Heart left ventricle (tissue), 16 donors: ENCODE results near the gene TXNDC15. TPM values are rescaled to one million over a fixed set of nuclear protein-coding genes. Genes with fewer than 3 reads are reported as not detected.
"Not testable (repeated sequence)": the region's sequence is repeated elsewhere in the genome, so short reads cannot be mapped to it uniquely, and the experiment has no call there.

ENCODE experiments used
- ATAC-seq, 4 donors: fragments of 200-7000 bp; cut with Tn5 transposase; one replicate each; pipeline ENCODE4 v1.9.1; 2020 to 2022; ENCODE audit warnings: moderate library complexity in 4 of 4, mild to moderate bottlenecking in 3 of 4, moderate number of reproducible peaks in 1 of 4
- DNase-seq, 5 donors: peaks; one replicate each; pipeline ENCODE4 v3.0.0-alpha.2; 2020
- H3K27ac ChIP-seq, 12 donors: fragments of 200-600 bp; sonication (generic) in 4 of 12; one replicate each; pipeline versions ENCODE4 v1.5.0 to v1.8.0; 2016 to 2022; ENCODE audit warnings: mild to moderate bottlenecking in 2 of 12
- H3K27me3 ChIP-seq, 9 donors: fragments of 200-600 bp; sonication (generic) in 2 of 9; one replicate each; pipeline versions ENCODE4 v1.5.1 to v1.8.0; 2016 to 2022; ENCODE audit warnings: mild to moderate bottlenecking in 3 of 9
- H3K36me3 ChIP-seq, 9 donors: fragments of 200-600 bp; sonication (generic) in 2 of 9; one replicate each; pipeline versions ENCODE4 v1.5.0 to v1.8.0; 2018 to 2022; ENCODE audit warnings: mild to moderate bottlenecking in 2 of 9
- H3K4me1 ChIP-seq, 12 donors: fragments of 200-600 bp; sonication (generic) in 4 of 12; one replicate each; pipeline versions ENCODE4 v1.5.0 to v1.8.0; 2016 to 2022; ENCODE audit warnings: mild to moderate bottlenecking in 3 of 12
- H3K4me3 ChIP-seq, 12 donors: fragments of 200-600 bp; sonication (generic) in 4 of 12; one replicate each; pipeline versions ENCODE4 v1.5.0 to v1.8.0; 2017 to 2022; ENCODE audit warnings: mild to moderate bottlenecking in 9 of 12, moderate library complexity in 4 of 12
- H3K9me3 ChIP-seq, 12 donors: fragments of 200-600 bp; sonication (generic) in 4 of 12; one replicate each; pipeline versions ENCODE4 v1.5.0 to v1.8.0; 2016 to 2022; ENCODE audit warnings: mild to moderate bottlenecking in 1 of 12
- POLR2A ChIP-seq, 2 donors: fragments of 450-650 bp; IDR thresholded peaks; one replicate each; pipeline ENCODE4 v1.6.1; 2017; ENCODE audit warnings: antibody characterized with exemption in 2 of 2, mild to moderate bottlenecking in 2 of 2, moderate library complexity in 2 of 2
- WGBS, 4 donors: extraction: QIAGEN DNeasy Blood & Tissue Kit in 2 of 4; methylation state at CpG; one replicate each; pipeline versions ENCODE4 v1.1.5 to v1.1.7; 2013 to 2018; 5-methylcytosine and 5-hydroxymethylcytosine counted together
- intact Hi-C, 10 donors: fragments of 100-400 bp; cut with DNase I; formaldehyde crosslinking; loops; one replicate each; pipeline versions ENCODE4 v1.11.1 to v1.14.2; 2022
- polyA plus RNA-seq, 2 donors: library from polyadenylated mRNA; stranded (reverse); fragments of 200-250 nt; gene quantifications; one replicate each; pipeline ENCODE4 v1.2.3, GENCODE V29; 2013
- total RNA-seq, 9 donors: library from RNA; depleted of rRNA in 2 of 9; stranded (reverse); fragments of >200 nt in 2 of 9; fragmentation: NEBNext Ultra II Directional in 3 of 9; extraction: Animal tissue kit (Norgen Biotek cat#: 25700) in 3 of 9; gene quantifications; one replicate each; pipeline versions ENCODE4 v1.1.0 to v1.2.4, GENCODE V29; 2016 to 2023
- TF ChIP-seq, protein P1 (sequence below), 12 donors: fragments of 200-600 bp; sonication (generic) in 4 of 12; IDR thresholded peaks; one replicate each; pipeline versions ENCODE4 v1.5.0 to v1.8.0; 2018 to 2022; ENCODE audit warnings: antibody characterized with exemption in 12 of 12, mild to moderate bottlenecking in 5 of 12
- donor health status: ischemic (EF 13 %, LVEDD 7.1; RV severe dilation, severe dysfunction).
- donor health status: healthy with polysubstance abuse.
- donor health status: DM: no; HTN: yes; CAD: no.
- donor health status: DM: no; HTN: no; CAD: no.
- donor health status: ischemic (EF 25% LVEDD 6.9; RV normal size, moderate dysfunction).
- donor health status: ischemic (EF 25% LVEDD 5.7; RV mildly dilated, moderate dysfunction).
- donor health status: healthy.
- donor health status: DM: yes; HTN: yes; CAD: no.
- donor health status: ischemic (EF 35%, LVEDD 5.7; RV mildly dilated, moderate dysfunction).
- donor health status: nonischemic (EF 11% LVEDD 7.7; RV severe dilation, severe dysfunction).
- donor health status: DM: yes; HTN: yes; CAD: no.
- donor health status: PGD.
- donor health status: ischemic (EF 29% LVEDD 5.4; RV normal size, mild dysfunction).
- donor health status: nonischemic (EF 23%, LVEDD 6.1; RV moderate dilation, normal function).

Gene TXNDC15
- total and polyA plus RNA-seq, 11 donors: 38.4 to 129 (median 55.6) TPM

DNA sequence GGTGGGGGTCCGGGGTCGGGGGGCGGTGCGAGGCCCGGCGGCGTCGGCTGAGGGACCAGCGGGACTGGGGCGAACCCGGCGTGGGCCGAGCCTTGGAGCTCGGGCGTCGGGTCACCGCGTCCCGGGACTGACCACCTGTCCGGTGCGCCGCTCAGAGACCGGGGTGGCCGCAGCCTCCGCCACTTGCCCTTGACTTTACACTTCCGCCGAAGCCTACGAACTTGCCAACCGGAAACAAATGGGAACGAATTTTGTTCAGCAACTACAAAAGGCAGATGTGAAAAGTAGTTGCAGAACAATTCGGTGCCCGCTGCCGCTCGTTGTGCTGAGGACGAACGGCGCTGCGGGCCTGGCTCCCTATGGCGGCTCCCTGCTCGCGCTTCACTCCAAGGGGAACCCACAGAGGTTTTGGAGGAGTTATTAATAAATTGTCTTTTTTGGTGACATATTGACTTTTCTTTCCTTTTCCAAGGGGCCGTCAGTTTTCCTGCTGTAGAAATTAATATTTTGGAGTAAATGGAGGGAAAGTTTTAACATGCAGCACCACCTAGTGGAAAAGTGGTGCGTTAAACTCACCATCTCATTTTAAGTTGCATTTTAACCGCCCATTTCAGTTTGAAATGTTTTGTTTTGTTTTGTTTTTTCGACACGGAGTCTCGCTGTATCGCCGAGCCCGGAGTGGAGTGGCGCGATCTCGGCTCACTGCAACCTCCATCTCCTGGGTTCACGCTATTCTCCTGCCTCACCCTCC, 31.2 kb downstream of the TXNDC15 start:
- Histone ChIP-seq H3K36me3 (peaks cover 0 to 23% (median 14%) of the 10 kb centered on the region in 9 donors), H3K27me3 (no peaks in the 10 kb centered on the region), H3K9me3 (no peaks in the 10 kb centered on the region), H3K4me3 (peak overlapping the region; percentile 45 to 97 (median 86)), H3K4me1 (peaks cover 0 to 23% (median 0%) of the 10 kb centered on the region in 12 donors), H3K27ac (peak overlapping the region; percentile 98 to 100 (median 100))
- TF ChIP-seq, protein P1, sequence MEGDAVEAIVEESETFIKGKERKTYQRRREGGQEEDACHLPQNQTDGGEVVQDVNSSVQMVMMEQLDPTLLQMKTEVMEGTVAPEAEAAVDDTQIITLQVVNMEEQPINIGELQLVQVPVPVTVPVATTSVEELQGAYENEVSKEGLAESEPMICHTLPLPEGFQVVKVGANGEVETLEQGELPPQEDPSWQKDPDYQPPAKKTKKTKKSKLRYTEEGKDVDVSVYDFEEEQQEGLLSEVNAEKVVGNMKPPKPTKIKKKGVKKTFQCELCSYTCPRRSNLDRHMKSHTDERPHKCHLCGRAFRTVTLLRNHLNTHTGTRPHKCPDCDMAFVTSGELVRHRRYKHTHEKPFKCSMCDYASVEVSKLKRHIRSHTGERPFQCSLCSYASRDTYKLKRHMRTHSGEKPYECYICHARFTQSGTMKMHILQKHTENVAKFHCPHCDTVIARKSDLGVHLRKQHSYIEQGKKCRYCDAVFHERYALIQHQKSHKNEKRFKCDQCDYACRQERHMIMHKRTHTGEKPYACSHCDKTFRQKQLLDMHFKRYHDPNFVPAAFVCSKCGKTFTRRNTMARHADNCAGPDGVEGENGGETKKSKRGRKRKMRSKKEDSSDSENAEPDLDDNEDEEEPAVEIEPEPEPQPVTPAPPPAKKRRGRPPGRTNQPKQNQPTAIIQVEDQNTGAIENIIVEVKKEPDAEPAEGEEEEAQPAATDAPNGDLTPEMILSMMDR (IDR thresholded peaks at IDR 0.05): peak; percentile 65 to 85 (median 78)
- no peak for TF ChIP-seq POLR2A (IDR thresholded peaks at IDR 0.05)
- DNase-seq (no peak), ATAC-seq (peak; percentile 1 to 64 (median 32))
- WGBS, 4 donors: 0 to 1% (median 0%) methylated on average over 40 to 54 of the region's 54 CpGs
- intact Hi-C loops: loop anchor here (1.0 to 10.0 kb wide), 10 partner anchors 31 to 168 kb away; partner anchors contain the start of genes CAMLG (in 5 of the 10), C5orf24 (in 3 of the 10) and TXNDC15 (in 2 of the 10)

DNA sequence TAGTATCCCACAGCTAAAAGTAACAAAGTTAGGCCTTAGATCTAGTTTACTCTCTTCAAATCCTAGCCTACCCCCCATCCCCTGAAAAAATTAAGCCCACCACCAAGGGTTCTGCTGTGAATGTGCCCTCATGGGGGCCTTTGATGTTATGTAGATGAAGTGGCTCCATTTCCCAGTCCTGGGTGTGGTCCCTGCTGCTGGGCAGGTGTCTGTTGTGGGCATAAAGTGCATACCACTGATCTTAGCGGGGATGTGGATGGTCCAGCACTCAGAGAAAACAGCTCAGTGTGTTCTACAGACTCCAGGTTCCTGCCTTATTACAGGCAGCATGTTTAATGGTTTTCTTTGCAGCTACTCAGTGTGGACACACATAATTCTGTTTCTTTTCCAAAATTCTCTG, 32.6 kb downstream of the TXNDC15 start:
- ATAC-seq: no peak
- Histone ChIP-seq H3K4me3 (no peak overlapping the region), H3K4me1 (peaks cover 0 to 21% (median 0%) of the 10 kb centered on the region in 12 donors), H3K36me3 (peaks cover 0 to 30% (median 20%) of the 10 kb centered on the region in 9 donors), H3K9me3 (no peaks in the 10 kb centered on the region), H3K27me3 (no peaks in the 10 kb centered on the region), H3K27ac (no peak overlapping the region)
- no peak for TF ChIP-seq POLR2A (IDR thresholded peaks at IDR 0.05)
- TF ChIP-seq, protein P1 (IDR thresholded peaks at IDR 0.05): no peak
- WGBS, 4 donors: 93 to 100% (median 97%) methylated on average over 1 of the region's 1 CpG
- DNase-seq: no peak
- intact Hi-C loops: loop anchor here in 6 of 10 donors (5.0 to 10.0 kb wide), 4 partner anchors 52 to 170 kb away; partner anchors contain the start of genes C5orf24 (in 3 of the 6) and CAMLG (in 2 of the 6)

DNA sequence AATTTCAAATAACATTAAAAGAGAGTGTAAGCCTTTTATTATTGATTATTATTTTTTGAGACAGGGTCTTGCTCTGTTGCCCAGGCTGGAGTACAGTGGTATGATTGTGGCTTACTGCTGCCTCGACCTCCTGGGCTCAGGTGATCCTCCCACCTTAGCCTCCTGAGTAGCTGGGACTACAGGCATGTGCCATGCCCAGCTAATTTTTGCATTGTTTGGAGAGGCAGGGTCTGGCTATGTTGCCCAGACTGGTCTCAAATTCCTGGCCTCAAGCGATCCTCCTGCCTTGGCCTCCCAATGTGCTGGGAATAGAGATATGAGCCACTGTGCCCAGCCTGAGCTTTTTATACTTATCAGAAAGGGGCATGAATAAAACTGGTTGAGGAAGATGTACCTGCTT, 36.6 kb downstream of the TXNDC15 start:
- peaks cover 0 to 62% (median 47%) of the 10 kb centered on the region in 9 donors for H3K36me3 ChIP-seq
- WGBS, 4 donors: 94 to 99% (median 98%) methylated on average over 2 of the region's 2 CpGs
- H3K4me3 ChIP-seq, H3K27ac ChIP-seq, DNase-seq, H3K9me3 ChIP-seq, H3K27me3 ChIP-seq, ATAC-seq: not testable (repeated sequence)
- peaks cover 0 to 11% (median 0%) of the 10 kb centered on the region in 12 donors for H3K4me1 ChIP-seq
- intact Hi-C loops: loop anchor here in 2 of 10 donors (5.0 to 10.0 kb wide), 2 partner anchors 282 to 284 kb away; no protein-coding TSS in a partner anchor

DNA sequence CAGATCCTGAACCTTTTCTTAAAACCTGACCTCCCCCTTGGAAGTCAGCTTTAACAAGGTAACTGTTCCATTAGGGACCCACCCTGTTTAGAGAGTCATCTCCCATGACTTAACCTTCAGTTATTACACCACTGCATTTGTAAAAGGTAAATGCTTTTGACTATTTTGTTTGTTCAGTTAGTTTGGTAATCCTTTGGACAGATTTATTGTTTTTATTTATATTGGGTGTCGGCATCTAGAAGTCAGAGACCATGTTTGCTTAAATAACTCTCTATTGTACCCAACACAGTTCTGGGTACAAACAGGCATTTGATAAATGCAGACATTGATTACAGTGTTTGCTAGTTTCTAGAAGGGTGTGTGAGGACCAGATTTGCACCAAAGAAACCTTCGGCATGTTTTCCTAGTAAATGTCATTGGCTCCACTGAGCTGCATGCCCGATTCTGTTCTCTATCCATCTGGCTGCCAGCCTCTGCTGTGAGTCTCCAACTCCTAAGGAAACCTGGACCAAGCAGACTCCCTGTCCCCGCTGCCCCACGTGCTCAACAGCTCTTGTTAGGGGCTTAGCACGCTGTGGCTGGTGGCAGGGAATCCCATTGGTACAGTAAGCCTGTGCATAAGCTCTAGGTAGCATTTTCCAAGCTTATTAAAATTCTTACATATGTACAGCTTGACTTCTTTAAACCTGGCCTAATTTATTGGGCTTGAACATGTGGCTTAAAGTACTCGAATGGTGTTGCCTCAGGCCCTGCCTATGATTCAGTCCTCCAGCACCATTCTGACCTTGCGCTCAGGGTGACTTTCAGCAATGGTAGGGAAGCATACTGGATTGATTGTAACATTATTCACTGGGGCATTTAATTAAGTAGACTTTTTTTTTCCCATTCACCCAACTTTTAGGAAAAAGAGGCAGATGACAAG, 37.4 kb downstream of the TXNDC15 start:
- 90 to 96% (median 93%) methylated on average over 8 of the region's 8 CpGs for WGBS, 4 donors
- intact Hi-C loops: loop anchor here in 2 of 10 donors (5.0 to 10.0 kb wide), 2 partner anchors 281 to 283 kb away; no protein-coding TSS in a partner anchor
- DNase-seq (no peak), ATAC-seq (no peak)
- peaks cover 0 to 3% (median 0%) of the 10 kb centered on the region in 12 donors for H3K4me1 ChIP-seq
- no peak overlapping the region for H3K4me3 ChIP-seq
- H3K36me3 ChIP-seq: peaks cover 0 to 67% (median 54%) of the 10 kb centered on the region in 9 donors
- no peaks in the 10 kb centered on the region for H3K27me3 ChIP-seq
- H3K9me3 ChIP-seq: no peaks in the 10 kb centered on the region
- TF ChIP-seq, protein P1 (IDR thresholded peaks at IDR 0.05): no peak
- TF ChIP-seq POLR2A (IDR thresholded peaks at IDR 0.05): no peak
- no peak overlapping the region for H3K27ac ChIP-seq
